ENCODE data around the gene PODN.

- TF ChIP-seq, protein P1, sequence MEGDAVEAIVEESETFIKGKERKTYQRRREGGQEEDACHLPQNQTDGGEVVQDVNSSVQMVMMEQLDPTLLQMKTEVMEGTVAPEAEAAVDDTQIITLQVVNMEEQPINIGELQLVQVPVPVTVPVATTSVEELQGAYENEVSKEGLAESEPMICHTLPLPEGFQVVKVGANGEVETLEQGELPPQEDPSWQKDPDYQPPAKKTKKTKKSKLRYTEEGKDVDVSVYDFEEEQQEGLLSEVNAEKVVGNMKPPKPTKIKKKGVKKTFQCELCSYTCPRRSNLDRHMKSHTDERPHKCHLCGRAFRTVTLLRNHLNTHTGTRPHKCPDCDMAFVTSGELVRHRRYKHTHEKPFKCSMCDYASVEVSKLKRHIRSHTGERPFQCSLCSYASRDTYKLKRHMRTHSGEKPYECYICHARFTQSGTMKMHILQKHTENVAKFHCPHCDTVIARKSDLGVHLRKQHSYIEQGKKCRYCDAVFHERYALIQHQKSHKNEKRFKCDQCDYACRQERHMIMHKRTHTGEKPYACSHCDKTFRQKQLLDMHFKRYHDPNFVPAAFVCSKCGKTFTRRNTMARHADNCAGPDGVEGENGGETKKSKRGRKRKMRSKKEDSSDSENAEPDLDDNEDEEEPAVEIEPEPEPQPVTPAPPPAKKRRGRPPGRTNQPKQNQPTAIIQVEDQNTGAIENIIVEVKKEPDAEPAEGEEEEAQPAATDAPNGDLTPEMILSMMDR (IDR thresholded peaks at IDR 0.05; ENCODE audit: insufficient read depth, low read length): no peak
- no peak for TF ChIP-seq POLR2AphosphoS5 (IDR thresholded peaks at IDR 0.05; ENCODE audit: low read depth)
Measured at GRCh38 chr1:53023546-53023945, 38.5 kb upstream of the PODN start.

Data from HL-60 (cell line).